Activated CD4-positive, alpha-beta T cell treated with anti-CD3 and anti-CD28 coated beads, Interleukin-2, Interleukin-4, amounts not matched to agents 100 ng/mL and 50 ng/mL, durations not matched to agents 16 hours and 8 hours (primary cell): ENCODE data around the gene ANKRD61.
"Not testable (repeated sequence)": the region's sequence is repeated elsewhere in the genome, so short reads cannot be mapped to it uniquely, and the experiment has no call there.

Source experiments
- DNase-seq: peaks from one replicate; pipeline ENCODE4 v3.0.0-alpha.2; 2020; ENCODE audit warnings: low spot score

The ANKRD61 gene

GRCh38 chr7:6031567-6031966 is 391 bp downstream of the ANKRD61 start:
- no peak for DNase-seq

DNA sequence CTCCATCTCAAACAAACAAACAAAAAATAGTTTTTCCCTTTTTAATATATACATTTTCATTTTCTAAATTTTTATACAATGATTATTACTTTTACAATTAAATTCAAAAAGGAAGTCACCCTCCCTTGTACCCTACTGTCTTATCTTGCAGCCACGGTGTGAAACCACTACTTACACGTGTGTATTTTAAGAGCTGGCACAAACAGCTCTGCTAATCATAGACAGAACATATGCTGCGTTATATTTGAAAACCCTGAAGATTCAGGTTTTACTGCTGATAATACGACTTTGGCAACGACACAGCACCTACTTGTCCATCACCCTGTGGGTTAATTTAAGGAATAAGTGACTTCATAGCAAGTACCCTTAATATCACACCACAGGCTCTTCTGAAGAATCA is 991 bp downstream of the ANKRD61 start:
- DNase-seq = no peak

GRCh38 chr7:6032641-6033040 is 1.5 kb downstream of the ANKRD61 start:
- DNase-seq = no peak

- DNase-seq = no peak
Measured at GRCh38 chr7:6035165-6035564, 4.0 kb downstream of the ANKRD61 start.

- no peak for DNase-seq
Measured at GRCh38 chr7:6035686-6036085, 4.5 kb downstream of the ANKRD61 start.

GRCh38 chr7:6049780-6050179 is 18.6 kb downstream of the ANKRD61 start:
- DNase-seq = no peak

- not testable (repeated sequence) for DNase-seq
Measured at GRCh38 chr7:6051185-6051584, 20.0 kb downstream of the ANKRD61 start.

- DNase-seq = peak; percentile 11
Measured at GRCh38 chr7:6056616-6057015, 25.4 kb downstream of the ANKRD61 start.

GRCh38 chr7:6057316-6058129 is 26.3 kb downstream of the ANKRD61 start:
- DNase-seq = no peak

- not testable (repeated sequence) for DNase-seq
Measured at GRCh38 chr7:6059941-6060340, 28.8 kb downstream of the ANKRD61 start.

GRCh38 chr7:6071406-6071805 is 40.2 kb downstream of the ANKRD61 start:
- no peak for DNase-seq

- DNase-seq = no peak
Measured at GRCh38 chr7:6074612-6075380, 43.6 kb downstream of the ANKRD61 start.

DNA sequence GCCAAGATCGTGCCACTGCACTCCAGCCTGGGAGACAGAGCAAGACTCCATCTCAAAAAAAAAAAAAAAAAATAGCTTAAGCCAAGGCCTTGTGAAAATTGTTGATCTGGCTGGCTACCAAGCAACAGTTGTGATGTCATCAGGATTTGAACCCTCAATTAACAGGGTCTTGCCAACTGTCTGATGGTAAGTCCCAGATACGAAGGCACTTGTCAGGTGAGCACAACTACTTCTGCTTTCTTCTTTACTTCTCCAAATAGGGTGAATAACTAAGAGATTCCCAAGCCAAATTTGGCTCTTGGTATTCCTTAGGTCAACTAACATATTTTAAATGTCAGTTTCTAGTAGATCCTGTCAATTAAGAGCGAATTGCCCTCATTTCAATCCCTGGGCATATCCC is 47.4 kb downstream of the ANKRD61 start:
- DNase-seq = no peak

DNA sequence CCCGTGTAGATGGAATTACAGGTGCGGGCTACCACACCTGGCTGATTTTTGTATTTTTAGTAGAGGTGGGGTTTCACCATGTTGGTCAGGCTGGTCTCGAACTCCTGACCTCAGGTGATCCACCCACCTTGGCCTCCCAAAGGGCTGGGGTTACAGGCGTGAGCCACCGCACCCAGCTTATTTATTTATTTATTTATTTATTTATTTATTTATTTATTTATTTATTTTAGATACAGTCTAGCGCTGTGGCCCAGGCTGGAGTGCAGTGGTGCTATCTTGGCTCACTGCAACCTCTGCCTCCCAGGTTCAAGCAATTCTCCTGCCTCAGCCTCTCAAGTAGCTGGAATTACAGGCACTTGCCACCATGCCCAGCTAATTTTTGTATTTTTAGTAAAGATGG is 51.9 kb downstream of the ANKRD61 start:
- not testable (repeated sequence) for DNase-seq
